Hepatocyte (in vitro differentiated cells): ENCODE results near the gene SLC38A11.

Experiments used
- EZH2 ChIP-seq: fragments of 200-600 bp; sonication (generic); IDR thresholded peaks from 2 replicates; pipeline ENCODE4 v1.6.1; 2016; ENCODE audit warnings: antibody characterized with exemption, mild to moderate bottlenecking, borderline replicate concordance
- TF ChIP-seq, protein P1 (sequence below): fragments of 200-600 bp; sonication (generic); IDR thresholded peaks from 2 replicates; pipeline ENCODE4 v1.5.1; 2016; ENCODE audit warnings: antibody characterized with exemption, mild to moderate bottlenecking; ENCODE audit not compliant: poor library complexity

GRCh38 chr2:165003443-165004130 is 48.3 kb upstream of the SLC38A11 start:
- TF ChIP-seq, protein P1, sequence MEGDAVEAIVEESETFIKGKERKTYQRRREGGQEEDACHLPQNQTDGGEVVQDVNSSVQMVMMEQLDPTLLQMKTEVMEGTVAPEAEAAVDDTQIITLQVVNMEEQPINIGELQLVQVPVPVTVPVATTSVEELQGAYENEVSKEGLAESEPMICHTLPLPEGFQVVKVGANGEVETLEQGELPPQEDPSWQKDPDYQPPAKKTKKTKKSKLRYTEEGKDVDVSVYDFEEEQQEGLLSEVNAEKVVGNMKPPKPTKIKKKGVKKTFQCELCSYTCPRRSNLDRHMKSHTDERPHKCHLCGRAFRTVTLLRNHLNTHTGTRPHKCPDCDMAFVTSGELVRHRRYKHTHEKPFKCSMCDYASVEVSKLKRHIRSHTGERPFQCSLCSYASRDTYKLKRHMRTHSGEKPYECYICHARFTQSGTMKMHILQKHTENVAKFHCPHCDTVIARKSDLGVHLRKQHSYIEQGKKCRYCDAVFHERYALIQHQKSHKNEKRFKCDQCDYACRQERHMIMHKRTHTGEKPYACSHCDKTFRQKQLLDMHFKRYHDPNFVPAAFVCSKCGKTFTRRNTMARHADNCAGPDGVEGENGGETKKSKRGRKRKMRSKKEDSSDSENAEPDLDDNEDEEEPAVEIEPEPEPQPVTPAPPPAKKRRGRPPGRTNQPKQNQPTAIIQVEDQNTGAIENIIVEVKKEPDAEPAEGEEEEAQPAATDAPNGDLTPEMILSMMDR = no peak
- TF ChIP-seq EZH2 = no peak
